ENCODE results near the gene ZSCAN9.

The ZSCAN9 gene

DNA sequence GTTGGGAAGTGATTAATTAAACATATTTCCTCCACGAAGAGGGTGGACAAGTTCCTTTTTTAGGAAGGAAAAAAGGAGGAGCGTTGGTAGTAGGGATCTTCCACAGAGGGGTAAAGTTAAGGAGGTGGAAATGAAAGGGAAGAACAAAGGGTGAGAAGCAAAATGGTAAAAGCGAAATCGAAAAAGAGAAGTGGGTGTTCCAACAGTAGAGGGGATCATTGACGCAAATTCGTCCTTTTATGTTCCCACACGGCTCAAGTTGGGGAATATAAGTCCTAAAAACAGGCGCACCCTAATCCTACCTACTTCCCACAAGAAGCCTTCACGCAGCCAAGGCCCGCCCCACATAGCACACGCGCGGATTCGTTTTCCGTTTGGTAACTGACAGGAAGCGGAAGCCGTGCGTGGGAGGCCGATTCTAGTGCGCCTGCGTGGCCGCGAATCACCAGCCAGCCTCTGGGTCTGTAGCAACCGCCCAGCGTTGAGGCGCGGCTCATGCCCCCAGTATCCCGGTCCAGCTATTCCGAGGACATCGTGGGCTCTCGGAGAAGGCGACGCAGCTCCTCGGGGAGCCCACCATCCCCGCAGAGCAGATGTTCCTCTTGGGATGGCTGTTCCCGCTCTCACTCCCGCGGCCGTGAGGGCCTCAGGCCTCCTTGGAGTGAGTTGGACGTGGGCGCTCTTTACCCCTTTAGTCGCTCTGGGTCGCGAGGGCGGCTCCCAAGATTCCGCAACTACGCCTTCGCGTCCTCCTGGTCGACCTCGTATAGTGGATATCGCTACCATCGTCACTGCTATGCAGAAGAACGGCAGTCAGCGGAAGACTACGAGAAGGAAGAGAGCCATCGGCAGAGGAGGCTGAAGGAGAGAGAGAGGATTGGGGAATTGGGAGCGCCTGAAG, 34.1 kb downstream of the ZSCAN9 start, which contains the start of gene NKAPL:
TSS of gene NKAPL (plus strand) at position 421 of the 901 bp plus-strand sequence. CDS start at position 496, 75 bp downstream.
- no peaks in the 10 kb centered on the region for H3K9me2 ChIP-seq (replicated peaks; ENCODE audit: insufficient read depth, low read length)
- H3K4me2 ChIP-seq (ENCODE audit: low read depth, low read length, poor library complexity, severe bottlenecking), result no peak within 1 kb of the TSS
- H4K20me1 ChIP-seq (ENCODE audit: low read depth, low read length), result no peaks in the 10 kb centered on the region
- no peak for TF ChIP-seq EZH2phosphoT487 (conservative IDR thresholded peaks at IDR 0.05; ENCODE audit: low read length)
- TF ChIP-seq, protein P1, sequence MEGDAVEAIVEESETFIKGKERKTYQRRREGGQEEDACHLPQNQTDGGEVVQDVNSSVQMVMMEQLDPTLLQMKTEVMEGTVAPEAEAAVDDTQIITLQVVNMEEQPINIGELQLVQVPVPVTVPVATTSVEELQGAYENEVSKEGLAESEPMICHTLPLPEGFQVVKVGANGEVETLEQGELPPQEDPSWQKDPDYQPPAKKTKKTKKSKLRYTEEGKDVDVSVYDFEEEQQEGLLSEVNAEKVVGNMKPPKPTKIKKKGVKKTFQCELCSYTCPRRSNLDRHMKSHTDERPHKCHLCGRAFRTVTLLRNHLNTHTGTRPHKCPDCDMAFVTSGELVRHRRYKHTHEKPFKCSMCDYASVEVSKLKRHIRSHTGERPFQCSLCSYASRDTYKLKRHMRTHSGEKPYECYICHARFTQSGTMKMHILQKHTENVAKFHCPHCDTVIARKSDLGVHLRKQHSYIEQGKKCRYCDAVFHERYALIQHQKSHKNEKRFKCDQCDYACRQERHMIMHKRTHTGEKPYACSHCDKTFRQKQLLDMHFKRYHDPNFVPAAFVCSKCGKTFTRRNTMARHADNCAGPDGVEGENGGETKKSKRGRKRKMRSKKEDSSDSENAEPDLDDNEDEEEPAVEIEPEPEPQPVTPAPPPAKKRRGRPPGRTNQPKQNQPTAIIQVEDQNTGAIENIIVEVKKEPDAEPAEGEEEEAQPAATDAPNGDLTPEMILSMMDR (IDR thresholded peaks at IDR 0.05; ENCODE audit: insufficient read depth, low read length, poor library complexity, severe bottlenecking), result no peak
- H2AFZ ChIP-seq (ENCODE audit: low read depth, low read length, severe bottlenecking), result no peak within 1 kb of the TSS
- no peaks in the 10 kb centered on the region for H3K9me3 ChIP-seq (ENCODE audit: insufficient read depth, low read length)
- no peak within 1 kb of the TSS for H3K9ac ChIP-seq (ENCODE audit: low read length)
- H3K79me2 ChIP-seq (ENCODE audit: insufficient read depth, low read length), result no peaks in the 10 kb centered on the region
- peaks cover under 1% of the 10 kb centered on the region; the same call in 1 of the 2 replicates for H3F3A ChIP-seq (ENCODE audit: insufficient read depth)
- H3K27ac ChIP-seq (ENCODE audit: low read depth, low read length), result no peak within 1 kb of the TSS
- no peaks in the 10 kb centered on the region for H3K27me3 ChIP-seq (ENCODE audit: low read length)
- no peaks in the 10 kb centered on the region for H3K36me3 ChIP-seq (ENCODE audit: low read length)
- H3K4me3 ChIP-seq (ENCODE audit: insufficient read depth, low read length, poor library complexity, severe bottlenecking), result no peak within 1 kb of the TSS

DNA sequence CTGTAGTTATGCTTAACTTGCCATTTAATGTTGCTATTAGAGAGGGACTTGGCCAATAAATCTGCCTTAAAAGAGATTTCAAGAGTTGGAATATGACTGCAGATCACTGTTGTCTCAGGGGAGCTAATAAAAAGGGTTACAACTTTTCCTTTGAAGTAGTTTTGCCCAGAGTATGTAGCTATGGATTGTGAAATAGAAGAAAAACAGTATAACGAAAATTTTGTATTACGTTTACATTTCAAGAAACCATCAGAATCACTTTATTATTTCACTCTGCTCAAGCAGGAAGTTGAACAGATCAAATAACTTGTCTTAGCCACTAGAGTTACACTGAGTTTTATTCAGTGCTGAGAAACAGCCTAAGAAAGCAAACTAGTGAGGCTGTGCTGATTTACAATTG, 38.8 kb downstream of the ZSCAN9 start:
- Histone ChIP-seq H4K20me1 (ENCODE audit: low read depth, low read length) (no peaks in the 10 kb centered on the region), H3K9me2 (replicated peaks; ENCODE audit: insufficient read depth, low read length) (no peaks in the 10 kb centered on the region), H3K79me2 (ENCODE audit: insufficient read depth, low read length) (no peaks in the 10 kb centered on the region), H2AFZ (ENCODE audit: low read depth, low read length, severe bottlenecking) (no peak overlapping the region), H3K36me3 (ENCODE audit: low read length) (no peaks in the 10 kb centered on the region), H3K27me3 (ENCODE audit: low read length) (no peaks in the 10 kb centered on the region), H3K4me3 (ENCODE audit: insufficient read depth, low read length, poor library complexity, severe bottlenecking) (no peak overlapping the region), H3K27ac (ENCODE audit: low read depth, low read length) (no peak overlapping the region), H3K9ac (ENCODE audit: low read length) (no peak overlapping the region), H3K9me3 (ENCODE audit: insufficient read depth, low read length) (no peaks in the 10 kb centered on the region), H3K4me2 (ENCODE audit: low read depth, low read length, poor library complexity, severe bottlenecking) (no peak overlapping the region), H3F3A (ENCODE audit: insufficient read depth) (peaks cover 4% of the 10 kb centered on the region; the same call in 1 of the 2 replicates)
- no peak for TF ChIP-seq EZH2phosphoT487 (conservative IDR thresholded peaks at IDR 0.05; ENCODE audit: low read length)
- TF ChIP-seq, protein P1 (IDR thresholded peaks at IDR 0.05; ENCODE audit: insufficient read depth, low read length, poor library complexity, severe bottlenecking), result no peak

- H3K9me2 ChIP-seq (replicated peaks; ENCODE audit: insufficient read depth, low read length), result no peaks in the 10 kb centered on the region
- peaks cover 4% of the 10 kb centered on the region; the same call in 1 of the 2 replicates for H3F3A ChIP-seq (ENCODE audit: insufficient read depth)
- H3K4me3 ChIP-seq (ENCODE audit: insufficient read depth, low read length, poor library complexity, severe bottlenecking), result no peak overlapping the region
- H3K9me3 ChIP-seq (ENCODE audit: insufficient read depth, low read length), result no peaks in the 10 kb centered on the region
- no peaks in the 10 kb centered on the region for H3K27me3 ChIP-seq (ENCODE audit: low read length)
- H3K27ac ChIP-seq (ENCODE audit: low read depth, low read length), result no peak overlapping the region
- H4K20me1 ChIP-seq (ENCODE audit: low read depth, low read length), result no peaks in the 10 kb centered on the region
- no peak overlapping the region for H3K4me2 ChIP-seq (ENCODE audit: low read depth, low read length, poor library complexity, severe bottlenecking)
- H3K9ac ChIP-seq (ENCODE audit: low read length), result no peak overlapping the region
- no peaks in the 10 kb centered on the region for H3K79me2 ChIP-seq (ENCODE audit: insufficient read depth, low read length)
- TF ChIP-seq EZH2phosphoT487 (conservative IDR thresholded peaks at IDR 0.05; ENCODE audit: low read length), result no peak
- TF ChIP-seq, protein P1 (IDR thresholded peaks at IDR 0.05; ENCODE audit: insufficient read depth, low read length, poor library complexity, severe bottlenecking), result no peak
- H2AFZ ChIP-seq (ENCODE audit: low read depth, low read length, severe bottlenecking), result no peak overlapping the region
- no peaks in the 10 kb centered on the region for H3K36me3 ChIP-seq (ENCODE audit: low read length)
Measured at GRCh38 chr6:28264834-28265401, 39.8 kb downstream of the ZSCAN9 start.
